SK-N-SH treated with all-trans-retinoic acid at 6 μM for 48 hours (cell line): Measurements from ENCODE around the gene SLC37A2.

Experiments
- ATAC-seq: fragments of 200-7000 bp; cut with Tn5 transposase; 3 replicates; pipeline ENCODE4 v1.9.1; 2020; ENCODE audit warnings: mild to moderate bottlenecking, moderate library complexity
- ARNTL ChIP-seq: fragments of 450-650 bp; formaldehyde crosslinking; IDR thresholded peaks from 2 replicates; pipeline ENCODE4 v1.5.0; 2020; ENCODE audit warnings: low read depth, mild to moderate bottlenecking, moderate library complexity, borderline replicate concordance
- BACH2 ChIP-seq: fragments of 250-450 bp; sonication (Bioruptor Pico); IDR thresholded peaks from 2 replicates; pipeline ENCODE4 v1.9.0; 2021; ENCODE audit warnings: mild to moderate bottlenecking, borderline replicate concordance
- GLIS3 ChIP-seq: fragments of 250-450 bp; sonication (Bioruptor Pico); IDR thresholded peaks from 2 replicates; pipeline ENCODE4 v1.5.0; 2020; ENCODE audit warnings: mild to moderate bottlenecking, moderate library complexity
- OSR1 ChIP-seq: fragments of 250-450 bp; sonication (Bioruptor Pico); IDR thresholded peaks from 2 replicates; pipeline ENCODE4 v1.8.0; 2022; ENCODE audit warnings: moderate library complexity, mild to moderate bottlenecking, inconsistent platforms
- PPARA ChIP-seq: fragments of 250-450 bp; sonication (Bioruptor Pico); IDR thresholded peaks from 2 replicates; pipeline ENCODE4 v1.5.0; 2020; ENCODE audit warnings: mild to moderate bottlenecking, borderline replicate concordance
- RARB ChIP-seq: fragments of 250-450 bp; sonication (Bioruptor Pico); IDR thresholded peaks from 2 replicates; pipeline ENCODE4 v1.8.0; 2021; ENCODE audit warnings: mild to moderate bottlenecking, moderate library complexity
- SNAI2 ChIP-seq: fragments of 250-450 bp; sonication (Bioruptor Pico); IDR thresholded peaks from 2 replicates; pipeline ENCODE4 v1.5.0; 2020; ENCODE audit warnings: mild to moderate bottlenecking, moderate library complexity
- TCF4 ChIP-seq: fragments of 250-450 bp; sonication (Bioruptor Pico); IDR thresholded peaks from 2 replicates; pipeline ENCODE4 v1.8.0; 2021; ENCODE audit warnings: mild to moderate bottlenecking, moderate library complexity, borderline replicate concordance
- ZC3H10 ChIP-seq: fragments of 250-450 bp; sonication (Bioruptor Pico); IDR thresholded peaks from 2 replicates; pipeline ENCODE4 v1.5.1; 2021; ENCODE audit warnings: mild to moderate bottlenecking, moderate library complexity
- ZFP3 ChIP-seq: fragments of 250-450 bp; sonication (Bioruptor Pico); IDR thresholded peaks from 2 replicates; pipeline ENCODE4 v1.5.0; 2020; ENCODE audit warnings: mild to moderate bottlenecking, moderate library complexity
- ZFP30 ChIP-seq: fragments of 450-650 bp; formaldehyde crosslinking; IDR thresholded peaks from 2 replicates; pipeline ENCODE4 v1.5.0; 2022; ENCODE audit warnings: mild to moderate bottlenecking, moderate library complexity
- ZNF565 ChIP-seq: fragments of 450-650 bp; formaldehyde crosslinking; conservative IDR thresholded peaks from 2 replicates; pipeline ENCODE4 v1.5.0; 2020; ENCODE audit warnings: low read depth, mild to moderate bottlenecking, moderate library complexity
- ZNF70 ChIP-seq: fragments of 450-650 bp; formaldehyde crosslinking; IDR thresholded peaks from 2 replicates; pipeline ENCODE4 v1.5.0; 2020; ENCODE audit warnings: mild to moderate bottlenecking, moderate library complexity
- ZNF8 ChIP-seq: fragments of 450-650 bp; formaldehyde crosslinking; IDR thresholded peaks from 2 replicates; pipeline ENCODE4 v1.5.0; 2020; ENCODE audit warnings: mild to moderate bottlenecking, moderate library complexity
- TF ChIP-seq, protein P1 (sequence below): fragments of 250-450 bp; sonication (Bioruptor Pico); IDR thresholded peaks from 2 replicates; pipeline ENCODE4 v1.8.0; 2021; ENCODE audit warnings: low read depth, mild to moderate bottlenecking, moderate library complexity, borderline replicate concordance
- TF ChIP-seq, protein P2 (sequence below): fragments of 250-450 bp; sonication (Bioruptor Pico); IDR thresholded peaks from 2 replicates; pipeline ENCODE4 v1.5.1; 2021; ENCODE audit warnings: mild to moderate bottlenecking, moderate library complexity
- TF ChIP-seq, protein P3 (sequence below): fragments of 250-450 bp; sonication (Bioruptor Pico); IDR thresholded peaks from 2 replicates; pipeline ENCODE4 v1.5.1; 2020; ENCODE audit warnings: low read depth, mild to moderate bottlenecking, moderate library complexity
- TF ChIP-seq, protein P4 (sequence below): fragments of 250-450 bp; sonication (Bioruptor Pico); IDR thresholded peaks from 2 replicates; pipeline ENCODE4 v1.8.0; 2020; ENCODE audit warnings: mild to moderate bottlenecking, moderate library complexity, borderline replicate concordance
- TF ChIP-seq, protein P5 (sequence below): fragments of 250-450 bp; sonication (Bioruptor Pico); IDR thresholded peaks from 2 replicates; pipeline ENCODE4 v1.5.0; 2020; ENCODE audit warnings: mild to moderate bottlenecking, moderate library complexity

Gene SLC37A2

DNA sequence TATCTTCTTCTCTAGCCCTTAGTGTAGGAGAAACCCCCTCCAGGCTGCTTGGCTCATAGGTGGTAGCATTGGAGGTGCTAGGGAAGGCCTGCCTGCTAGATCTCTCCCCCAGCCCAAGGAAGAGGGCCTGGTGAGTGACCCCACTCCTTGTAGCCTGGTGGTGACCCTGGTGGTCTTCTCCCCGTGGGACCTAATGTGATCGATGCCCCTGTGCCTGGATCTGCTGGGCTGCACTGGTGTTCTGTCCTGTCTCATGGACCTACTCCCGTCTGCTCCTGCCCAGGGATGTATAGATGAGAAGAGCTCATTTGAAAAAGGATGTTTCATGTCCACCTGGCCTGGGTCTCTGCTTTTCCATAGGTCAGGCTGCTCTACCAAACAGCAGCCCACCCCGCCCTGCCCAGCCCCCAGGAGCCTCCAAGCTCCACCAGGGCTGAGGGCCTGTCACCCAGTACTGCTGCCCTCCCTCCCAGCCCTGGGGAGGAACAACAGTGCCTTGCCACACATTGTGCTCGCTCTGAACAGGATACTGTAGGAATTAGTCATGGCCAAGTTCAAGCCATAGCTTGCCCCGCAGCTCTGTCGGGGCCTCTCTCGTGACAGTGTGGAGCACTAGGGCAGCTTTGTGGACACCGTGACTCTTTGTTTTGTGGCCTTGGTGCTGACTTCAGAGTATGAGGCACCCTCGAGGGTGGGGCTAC, 19.7 kb downstream of the SLC37A2 start:
- TF ChIP-seq ARNTL (CRISPR knock-in tag) (no peak), OSR1 (CRISPR knock-in tag) (no peak), TCF4 (CRISPR knock-in tag) (no peak), ZNF565 (CRISPR knock-in tag) (no peak), ZFP3 (CRISPR knock-in tag) (no peak), BACH2 (CRISPR knock-in tag) (no peak), GLIS3 (CRISPR knock-in tag) (no peak), ZNF8 (CRISPR knock-in tag) (no peak), ZNF70 (CRISPR knock-in tag) (no peak), PPARA (CRISPR knock-in tag) (no peak), RARB (CRISPR knock-in tag) (no peak), ZC3H10 (CRISPR knock-in tag) (no peak)
- TF ChIP-seq, protein P1, sequence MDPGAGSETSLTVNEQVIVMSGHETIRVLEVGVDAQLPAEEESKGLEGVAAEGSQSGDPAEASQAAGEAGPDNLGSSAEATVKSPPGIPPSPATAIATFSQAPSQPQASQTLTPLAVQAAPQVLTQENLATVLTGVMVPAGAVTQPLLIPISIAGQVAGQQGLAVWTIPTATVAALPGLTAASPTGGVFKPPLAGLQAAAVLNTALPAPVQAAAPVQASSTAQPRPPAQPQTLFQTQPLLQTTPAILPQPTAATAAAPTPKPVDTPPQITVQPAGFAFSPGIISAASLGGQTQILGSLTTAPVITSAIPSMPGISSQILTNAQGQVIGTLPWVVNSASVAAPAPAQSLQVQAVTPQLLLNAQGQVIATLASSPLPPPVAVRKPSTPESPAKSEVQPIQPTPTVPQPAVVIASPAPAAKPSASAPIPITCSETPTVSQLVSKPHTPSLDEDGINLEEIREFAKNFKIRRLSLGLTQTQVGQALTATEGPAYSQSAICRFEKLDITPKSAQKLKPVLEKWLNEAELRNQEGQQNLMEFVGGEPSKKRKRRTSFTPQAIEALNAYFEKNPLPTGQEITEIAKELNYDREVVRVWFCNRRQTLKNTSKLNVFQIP (CRISPR knock-in tag) = no peak
- TF ChIP-seq, protein P2, sequence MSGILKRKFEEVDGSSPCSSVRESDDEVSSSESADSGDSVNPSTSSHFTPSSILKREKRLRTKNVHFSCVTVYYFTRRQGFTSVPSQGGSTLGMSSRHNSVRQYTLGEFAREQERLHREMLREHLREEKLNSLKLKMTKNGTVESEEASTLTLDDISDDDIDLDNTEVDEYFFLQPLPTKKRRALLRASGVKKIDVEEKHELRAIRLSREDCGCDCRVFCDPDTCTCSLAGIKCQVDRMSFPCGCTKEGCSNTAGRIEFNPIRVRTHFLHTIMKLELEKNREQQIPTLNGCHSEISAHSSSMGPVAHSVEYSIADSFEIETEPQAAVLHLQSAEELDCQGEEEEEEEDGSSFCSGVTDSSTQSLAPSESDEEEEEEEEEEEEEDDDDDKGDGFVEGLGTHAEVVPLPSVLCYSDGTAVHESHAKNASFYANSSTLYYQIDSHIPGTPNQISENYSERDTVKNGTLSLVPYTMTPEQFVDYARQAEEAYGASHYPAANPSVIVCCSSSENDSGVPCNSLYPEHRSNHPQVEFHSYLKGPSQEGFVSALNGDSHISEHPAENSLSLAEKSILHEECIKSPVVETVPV (CRISPR knock-in tag) = no peak
- TF ChIP-seq, protein P3, sequence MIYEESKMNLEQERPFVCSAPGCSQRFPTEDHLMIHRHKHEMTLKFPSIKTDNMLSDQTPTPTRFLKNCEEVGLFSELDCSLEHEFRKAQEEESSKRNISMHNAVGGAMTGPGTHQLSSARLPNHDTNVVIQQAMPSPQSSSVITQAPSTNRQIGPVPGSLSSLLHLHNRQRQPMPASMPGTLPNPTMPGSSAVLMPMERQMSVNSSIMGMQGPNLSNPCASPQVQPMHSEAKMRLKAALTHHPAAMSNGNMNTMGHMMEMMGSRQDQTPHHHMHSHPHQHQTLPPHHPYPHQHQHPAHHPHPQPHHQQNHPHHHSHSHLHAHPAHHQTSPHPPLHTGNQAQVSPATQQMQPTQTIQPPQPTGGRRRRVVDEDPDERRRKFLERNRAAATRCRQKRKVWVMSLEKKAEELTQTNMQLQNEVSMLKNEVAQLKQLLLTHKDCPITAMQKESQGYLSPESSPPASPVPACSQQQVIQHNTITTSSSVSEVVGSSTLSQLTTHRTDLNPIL (CRISPR knock-in tag) = no peak
- TF ChIP-seq, protein P4, sequence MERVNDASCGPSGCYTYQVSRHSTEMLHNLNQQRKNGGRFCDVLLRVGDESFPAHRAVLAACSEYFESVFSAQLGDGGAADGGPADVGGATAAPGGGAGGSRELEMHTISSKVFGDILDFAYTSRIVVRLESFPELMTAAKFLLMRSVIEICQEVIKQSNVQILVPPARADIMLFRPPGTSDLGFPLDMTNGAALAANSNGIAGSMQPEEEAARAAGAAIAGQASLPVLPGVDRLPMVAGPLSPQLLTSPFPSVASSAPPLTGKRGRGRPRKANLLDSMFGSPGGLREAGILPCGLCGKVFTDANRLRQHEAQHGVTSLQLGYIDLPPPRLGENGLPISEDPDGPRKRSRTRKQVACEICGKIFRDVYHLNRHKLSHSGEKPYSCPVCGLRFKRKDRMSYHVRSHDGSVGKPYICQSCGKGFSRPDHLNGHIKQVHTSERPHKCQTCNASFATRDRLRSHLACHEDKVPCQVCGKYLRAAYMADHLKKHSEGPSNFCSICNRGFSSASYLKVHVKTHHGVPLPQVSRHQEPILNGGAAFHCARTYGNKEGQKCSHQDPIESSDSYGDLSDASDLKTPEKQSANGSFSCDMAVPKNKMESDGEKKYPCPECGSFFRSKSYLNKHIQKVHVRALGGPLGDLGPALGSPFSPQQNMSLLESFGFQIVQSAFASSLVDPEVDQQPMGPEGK (CRISPR knock-in tag) = no peak
- TF ChIP-seq, protein P5, sequence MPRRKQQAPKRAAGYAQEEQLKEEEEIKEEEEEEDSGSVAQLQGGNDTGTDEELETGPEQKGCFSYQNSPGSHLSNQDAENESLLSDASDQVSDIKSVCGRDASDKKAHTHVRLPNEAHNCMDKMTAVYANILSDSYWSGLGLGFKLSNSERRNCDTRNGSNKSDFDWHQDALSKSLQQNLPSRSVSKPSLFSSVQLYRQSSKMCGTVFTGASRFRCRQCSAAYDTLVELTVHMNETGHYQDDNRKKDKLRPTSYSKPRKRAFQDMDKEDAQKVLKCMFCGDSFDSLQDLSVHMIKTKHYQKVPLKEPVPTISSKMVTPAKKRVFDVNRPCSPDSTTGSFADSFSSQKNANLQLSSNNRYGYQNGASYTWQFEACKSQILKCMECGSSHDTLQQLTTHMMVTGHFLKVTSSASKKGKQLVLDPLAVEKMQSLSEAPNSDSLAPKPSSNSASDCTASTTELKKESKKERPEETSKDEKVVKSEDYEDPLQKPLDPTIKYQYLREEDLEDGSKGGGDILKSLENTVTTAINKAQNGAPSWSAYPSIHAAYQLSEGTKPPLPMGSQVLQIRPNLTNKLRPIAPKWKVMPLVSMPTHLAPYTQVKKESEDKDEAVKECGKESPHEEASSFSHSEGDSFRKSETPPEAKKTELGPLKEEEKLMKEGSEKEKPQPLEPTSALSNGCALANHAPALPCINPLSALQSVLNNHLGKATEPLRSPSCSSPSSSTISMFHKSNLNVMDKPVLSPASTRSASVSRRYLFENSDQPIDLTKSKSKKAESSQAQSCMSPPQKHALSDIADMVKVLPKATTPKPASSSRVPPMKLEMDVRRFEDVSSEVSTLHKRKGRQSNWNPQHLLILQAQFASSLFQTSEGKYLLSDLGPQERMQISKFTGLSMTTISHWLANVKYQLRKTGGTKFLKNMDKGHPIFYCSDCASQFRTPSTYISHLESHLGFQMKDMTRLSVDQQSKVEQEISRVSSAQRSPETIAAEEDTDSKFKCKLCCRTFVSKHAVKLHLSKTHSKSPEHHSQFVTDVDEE (CRISPR knock-in tag) = no peak
- ATAC-seq = peak; percentile 23; the same call in 1 of the 3 replicates

DNA sequence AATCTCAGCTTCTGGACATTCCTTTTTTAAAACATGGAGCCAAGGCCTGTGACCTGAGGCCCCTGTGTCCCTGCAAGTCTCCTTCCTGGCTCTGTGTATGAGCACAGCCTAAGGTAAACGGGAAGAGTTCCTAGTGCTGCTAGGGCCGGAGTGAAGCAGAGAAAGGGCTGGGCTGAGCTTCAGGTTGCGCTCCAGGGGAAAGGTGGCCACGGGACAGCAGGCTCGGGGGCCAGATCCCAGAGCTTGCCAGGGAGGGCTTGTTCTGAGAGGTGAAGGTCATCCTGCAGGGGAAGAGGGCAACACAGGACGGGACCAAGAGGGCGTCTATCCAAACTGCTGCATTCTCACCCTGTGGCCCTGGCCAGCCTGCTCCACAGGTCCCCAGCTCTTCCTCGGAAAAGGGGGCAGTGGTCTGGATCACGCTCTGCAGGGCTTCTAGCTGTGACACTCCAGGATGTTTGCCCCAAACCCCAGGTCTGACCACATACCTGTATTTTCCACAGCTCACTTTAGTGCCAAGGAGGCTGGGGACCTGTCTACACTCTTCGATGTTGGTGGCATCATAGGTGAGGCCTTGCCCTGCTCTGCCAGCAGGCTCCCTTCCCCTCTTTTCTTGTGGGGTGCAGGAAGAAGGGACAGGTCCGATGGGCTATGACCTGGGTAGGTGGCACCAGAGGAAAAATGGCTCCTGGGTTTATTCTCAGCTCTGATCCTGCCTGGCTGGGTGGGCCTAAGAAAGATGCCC, 20.4 kb downstream of the SLC37A2 start:
- TF ChIP-seq RARB (CRISPR knock-in tag) (no peak), BACH2 (CRISPR knock-in tag) (no peak), ZFP30 (CRISPR knock-in tag) (no peak), ZFP3 (CRISPR knock-in tag) (no peak), ZNF70 (CRISPR knock-in tag) (no peak), GLIS3 (CRISPR knock-in tag) (no peak), ZNF565 (CRISPR knock-in tag) (no peak), PPARA (CRISPR knock-in tag) (no peak), OSR1 (CRISPR knock-in tag) (no peak), SNAI2 (CRISPR knock-in tag) (no peak), ZNF8 (CRISPR knock-in tag) (no peak), ZC3H10 (CRISPR knock-in tag) (no peak)
- TF ChIP-seq, protein P2 (CRISPR knock-in tag) = no peak
- TF ChIP-seq, protein P4 (CRISPR knock-in tag) = no peak
- ATAC-seq = no peak
